GM11168 (cell line): ENCODE results near the gene MOBP.

Experiments
- in situ Hi-C: fragments of 300-500 bp; cut with MboI; formaldehyde crosslinking; loops from one replicate; pipeline ENCODE4 v1.12.0; 2022; ENCODE audit warnings: low sequenced_read_pairs; ENCODE audit not compliant: unreplicated experiment

MOBP gene

GRCh38 chr3:39531665-39532064 lies 64.2 kb downstream of the MOBP start:
- in situ Hi-C loops: loop anchor here (25.0 kb wide), 1 partner anchor 456 kb away; no protein-coding TSS in a partner anchor

- in situ Hi-C loops: loop anchor here (25.0 kb wide), 1 partner anchor 455 kb away; no protein-coding TSS in a partner anchor
Measured at GRCh38 chr3:39532777-39533176, 65.3 kb downstream of the MOBP start.

- in situ Hi-C loops: loop anchor here (25.0 kb wide), 1 partner anchor 454 kb away; no protein-coding TSS in a partner anchor
Measured at GRCh38 chr3:39533226-39533625, 65.7 kb downstream of the MOBP start.

- in situ Hi-C loops: loop anchor here (25.0 kb wide), 1 partner anchor 447 kb away; no protein-coding TSS in a partner anchor
Measured at GRCh38 chr3:39540162-39540921, 72.9 kb downstream of the MOBP start.

GRCh38 chr3:39541442-39541841 lies 74.0 kb downstream of the MOBP start:
- in situ Hi-C loops: loop anchor here (25.0 kb wide), 1 partner anchor 446 kb away; no protein-coding TSS in a partner anchor

GRCh38 chr3:39541917-39542329 lies 74.4 kb downstream of the MOBP start:
- in situ Hi-C loops: loop anchor here (25.0 kb wide), 1 partner anchor 445 kb away; no protein-coding TSS in a partner anchor

DNA sequence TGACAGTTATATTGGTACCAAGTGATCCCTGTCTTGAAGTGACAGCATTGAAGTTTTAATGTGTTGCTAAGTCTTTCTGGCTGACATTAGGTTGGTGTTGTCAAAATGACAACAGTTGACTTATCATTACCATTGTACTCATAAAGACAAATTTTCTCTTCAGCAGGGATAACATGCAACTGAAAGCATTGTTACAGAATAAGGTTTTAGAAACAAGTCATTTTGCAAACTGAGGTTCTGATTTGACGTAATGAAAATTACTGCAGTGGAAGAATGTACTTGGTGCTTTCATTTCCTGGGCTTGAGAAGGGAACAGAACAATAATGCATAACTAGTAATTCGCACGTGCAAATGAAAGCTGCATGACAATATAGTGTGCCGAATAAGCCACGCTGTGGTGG lies 75.1 kb downstream of the MOBP start:
- in situ Hi-C loops: loop anchor here (25.0 kb wide), 1 partner anchor 445 kb away; no protein-coding TSS in a partner anchor

GRCh38 chr3:39548282-39548681 lies 80.8 kb downstream of the MOBP start:
- in situ Hi-C loops: loop anchor here (25.0 kb wide), 1 partner anchor 439 kb away; no protein-coding TSS in a partner anchor

DNA sequence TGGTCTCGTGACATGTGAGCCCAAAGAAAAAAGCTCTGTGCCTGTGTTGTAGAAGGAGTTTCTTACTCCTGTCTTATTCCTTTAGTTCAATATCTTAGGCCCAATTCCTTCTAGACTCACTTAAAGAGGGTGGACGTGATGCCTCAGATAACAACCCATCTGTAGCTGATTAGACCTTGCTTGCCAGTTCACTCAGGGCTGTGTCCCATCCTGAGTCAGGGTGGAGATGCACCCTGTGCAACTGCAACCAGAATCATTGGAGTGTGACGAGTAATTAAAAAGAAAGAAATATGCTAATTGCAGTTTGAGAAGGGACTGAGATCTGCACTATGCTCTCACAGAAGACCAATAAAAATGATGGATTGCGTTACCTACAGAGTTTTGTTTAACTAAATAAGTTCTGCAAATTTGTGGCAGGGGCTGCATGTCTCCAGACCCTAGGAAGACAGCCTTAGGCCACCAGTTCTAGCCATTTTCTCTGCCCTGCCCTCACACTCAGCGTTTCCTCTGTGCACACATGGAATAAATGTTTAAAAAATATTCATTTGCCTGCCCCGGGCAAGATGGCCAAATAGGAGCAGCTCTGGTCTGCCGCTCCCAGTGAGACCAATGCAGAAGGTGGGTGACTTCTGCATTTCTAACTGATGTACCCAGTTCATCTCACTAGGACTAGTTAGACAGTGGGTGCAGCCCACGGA lies 83.0 kb downstream of the MOBP start:
- in situ Hi-C loops: no loop called here
